ENCODE results near the gene FLYWCH1. TPM values are rescaled to one million over a fixed set of nuclear protein-coding genes. Genes with fewer than 3 reads are reported as not detected.
A peak's percentile ranks its signal among the peaks of the same experiment; 100 is the strongest.

FLYWCH1 gene
- total and polyA plus RNA-seq, 10 of the 15 experiments (the other 5 are each of a cell fraction or from before 2014, with no cell fraction given) = 0.47 to 33.8 (median 11.2) TPM

GRCh38 chr16:2911638-2912329 lies at the start of gene FLYWCH1 (continued):
- TF ChIP-seq FOS (IDR thresholded peaks at IDR 0.05; ENCODE audit: borderline replicate concordance, extremely low read depth, insufficient read length) = no peak
- peak; percentile 76 for TF ChIP-seq CREM (IDR thresholded peaks at IDR 0.05; ENCODE audit: low read depth)
- peak; percentile 68; the same call in 1 of the 2 replicates for TF ChIP-seq HDGF (IDR thresholded peaks at IDR 0.05)
- peak; percentile 90 for TF ChIP-seq RUNX3 (IDR thresholded peaks at IDR 0.05; ENCODE audit: low read length)
- peak; percentile 94 for TF ChIP-seq LARP7 (IDR thresholded peaks at IDR 0.05)
- TF ChIP-seq GATAD2B (conservative IDR thresholded peaks at IDR 0.05; ENCODE audit: low read depth) = peak; percentile 63; the same call in 1 of the 2 replicates
- peak; percentile 86 for TF ChIP-seq POLR2A (IDR thresholded peaks at IDR 0.05; ENCODE audit: low read depth, low read length)
- peak; percentile 79 for TF ChIP-seq RELB (IDR thresholded peaks at IDR 0.05; ENCODE audit: low read depth)
- TF ChIP-seq ZNF592 (IDR thresholded peaks at IDR 0.05) = peak; percentile 65; the same call in 1 of the 2 replicates
- TF ChIP-seq REST (IDR thresholded peaks at IDR 0.05; ENCODE audit: low read depth, low read length) = no peak
- TF ChIP-seq ZBTB40 (IDR thresholded peaks at IDR 0.05; ENCODE audit: borderline replicate concordance) = peak; percentile 20; the same call in 1 of the 2 replicates
- no peak for TF ChIP-seq RAD51 (IDR thresholded peaks at IDR 0.05)
- TF ChIP-seq RB1 (IDR thresholded peaks at IDR 0.05; ENCODE audit: borderline replicate concordance) = peak; percentile 95; the same call in 1 of the 2 replicates
- no peak for TF ChIP-seq USF2 (IDR thresholded peaks at IDR 0.05; ENCODE audit: borderline replicate concordance, low read depth, low read length)
- TF ChIP-seq NFYB (IDR thresholded peaks at IDR 0.05; ENCODE audit: insufficient read depth, low read depth, low read length) = peak; percentile 71; the same call in 1 of the 2 replicates
